ENCODE data around the gene CYTH4. TPM values are rescaled to one million over a fixed set of nuclear protein-coding genes. Genes with fewer than 3 reads are reported as not detected.

Gene CYTH4
- polyA plus RNA-seq, 2 of the 4 experiments (the other 2 are of a cell fraction): 0.05 to 0.10 TPM

DNA sequence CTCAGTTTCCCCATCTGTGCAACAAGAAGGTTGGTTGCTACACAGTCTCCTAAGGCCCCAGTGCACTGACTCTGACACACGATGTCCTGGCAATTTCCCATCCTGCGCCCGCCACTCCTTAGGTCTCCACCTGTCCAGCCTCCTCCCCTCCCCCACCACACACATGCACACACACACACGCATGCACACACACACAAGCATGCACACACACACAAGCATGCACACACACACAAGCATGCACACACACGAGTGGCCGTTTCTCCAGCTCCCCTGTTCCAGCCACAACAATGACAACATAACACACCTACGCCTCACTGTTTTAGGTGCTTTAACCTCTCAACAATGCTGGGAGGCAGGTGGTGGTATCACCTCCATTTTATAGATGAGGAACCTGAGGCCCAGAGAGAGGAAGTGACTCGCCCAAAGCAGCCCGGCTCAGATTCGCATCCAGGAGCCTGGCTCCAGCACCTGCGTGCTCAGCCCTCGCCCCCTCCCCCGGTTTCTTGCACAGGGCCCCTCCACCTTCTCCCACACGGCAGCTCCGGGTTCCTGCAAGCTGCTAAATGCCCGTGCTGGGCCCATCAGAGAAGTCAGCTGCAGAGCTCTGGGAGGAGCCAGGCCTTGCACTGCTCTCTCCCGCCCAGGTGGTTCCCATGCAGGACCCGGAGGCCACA, 13.0 kb downstream of the CYTH4 start:
- ChIA-PET CTCF (interaction anchor here (1.0 to 1.1 kb wide), 3 partner anchors 28 to 215 kb away, joined by 3 to 4 read pairs (median 3); no protein-coding TSS in a partner anchor), POLR2A (no interaction called here)
- H3K4me3 ChIP-seq: no peak overlapping the region
- no peak for TF ChIP-seq MYC (IDR thresholded peaks at IDR 0.05; ENCODE audit: borderline replicate concordance, low read length)
- TF ChIP-seq RARB (CRISPR knock-in tag; IDR thresholded peaks at IDR 0.05): no peak
- TF ChIP-seq FOSL2 (IDR thresholded peaks at IDR 0.05): no peak
- TF ChIP-seq FOSL2 (CRISPR knock-in tag; IDR thresholded peaks at IDR 0.05): no peak
- no peak for TF ChIP-seq CBX2 (IDR thresholded peaks at IDR 0.05; ENCODE audit: borderline replicate concordance, low read depth)
- FAIRE-seq: no peak
- WGBS (ENCODE audit: missing lambda C conversion rate): 84% methylated on average over 11 of the region's 18 CpGs
- H3K27ac ChIP-seq: no peak overlapping the region
- H3K4me1 ChIP-seq: no peaks in the 10 kb centered on the region
- no peak for DNase-seq (ENCODE audit: low read depth in 1 of 2, low spot score in 1 of 2)
- no peak overlapping the region for H3K4me2 ChIP-seq
- ATAC-seq: no peak
- H3K9me3 ChIP-seq: no peaks in the 10 kb centered on the region

DNA sequence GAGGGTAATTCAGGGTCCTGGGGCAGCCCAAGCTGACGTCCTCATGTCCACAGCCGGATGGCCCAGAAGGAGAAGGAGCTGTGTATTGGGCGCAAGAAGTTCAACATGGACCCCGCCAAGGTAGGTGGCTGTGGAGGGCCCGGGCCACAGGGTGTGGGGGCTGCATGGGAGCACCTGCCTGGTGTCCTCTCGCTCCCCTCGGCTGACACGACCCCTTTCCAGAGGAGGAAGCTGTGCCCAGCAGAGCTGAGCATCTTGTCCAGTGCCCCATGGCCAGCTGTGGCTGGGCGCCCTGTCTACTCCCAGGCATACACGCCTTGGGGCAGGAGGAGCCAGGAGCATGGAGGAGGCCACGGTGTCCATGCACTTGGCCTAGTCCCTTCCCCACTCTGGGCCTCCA, 13.6 kb downstream of the CYTH4 start:
- WGBS (ENCODE audit: missing lambda C conversion rate): 82% methylated on average over 7 of the region's 11 CpGs
- ATAC-seq (peak in 1 of 2 experiments; percentile 42; a peak in 3 of 6 replicates), DNase-seq (ENCODE audit: low read depth in 1 of 2, low spot score in 1 of 2) (no peak), FAIRE-seq (no peak)
- H3K27ac ChIP-seq: no peak overlapping the region
- H3K9me3 ChIP-seq: no peaks in the 10 kb centered on the region
- no peak for TF ChIP-seq GATA3 (IDR thresholded peaks at IDR 0.05; ENCODE audit: borderline replicate concordance)
- no peak for TF ChIP-seq REST (IDR thresholded peaks at IDR 0.05)
- no peak for TF ChIP-seq RARB (CRISPR knock-in tag; IDR thresholded peaks at IDR 0.05)
- TF ChIP-seq, protein P1, sequence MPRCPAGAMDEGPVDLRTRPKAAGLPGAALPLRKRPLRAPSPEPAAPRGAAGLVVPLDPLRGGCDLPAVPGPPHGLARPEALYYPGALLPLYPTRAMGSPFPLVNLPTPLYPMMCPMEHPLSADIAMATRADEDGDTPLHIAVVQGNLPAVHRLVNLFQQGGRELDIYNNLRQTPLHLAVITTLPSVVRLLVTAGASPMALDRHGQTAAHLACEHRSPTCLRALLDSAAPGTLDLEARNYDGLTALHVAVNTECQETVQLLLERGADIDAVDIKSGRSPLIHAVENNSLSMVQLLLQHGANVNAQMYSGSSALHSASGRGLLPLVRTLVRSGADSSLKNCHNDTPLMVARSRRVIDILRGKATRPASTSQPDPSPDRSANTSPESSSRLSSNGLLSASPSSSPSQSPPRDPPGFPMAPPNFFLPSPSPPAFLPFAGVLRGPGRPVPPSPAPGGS (IDR thresholded peaks at IDR 0.05): no peak
- no peak for TF ChIP-seq CHD2 (IDR thresholded peaks at IDR 0.05; ENCODE audit: low read length, partially characterized antibody)
- no peak for TF ChIP-seq MAFK (IDR thresholded peaks at IDR 0.05; ENCODE audit: partially characterized antibody)
- TF ChIP-seq MAX (IDR thresholded peaks at IDR 0.05): no peak
- CTCF ChIA-PET: interaction anchor here (0.6 to 1.1 kb wide), 5 partner anchors 20 to 215 kb away, joined by 3 to 4 read pairs (median 3); no protein-coding TSS in a partner anchor
- H3K4me3 ChIP-seq: no peak overlapping the region
- no peaks in the 10 kb centered on the region for H3K4me1 ChIP-seq
- no peak overlapping the region for H3K4me2 ChIP-seq
- POLR2A ChIA-PET: no interaction called here

DNA sequence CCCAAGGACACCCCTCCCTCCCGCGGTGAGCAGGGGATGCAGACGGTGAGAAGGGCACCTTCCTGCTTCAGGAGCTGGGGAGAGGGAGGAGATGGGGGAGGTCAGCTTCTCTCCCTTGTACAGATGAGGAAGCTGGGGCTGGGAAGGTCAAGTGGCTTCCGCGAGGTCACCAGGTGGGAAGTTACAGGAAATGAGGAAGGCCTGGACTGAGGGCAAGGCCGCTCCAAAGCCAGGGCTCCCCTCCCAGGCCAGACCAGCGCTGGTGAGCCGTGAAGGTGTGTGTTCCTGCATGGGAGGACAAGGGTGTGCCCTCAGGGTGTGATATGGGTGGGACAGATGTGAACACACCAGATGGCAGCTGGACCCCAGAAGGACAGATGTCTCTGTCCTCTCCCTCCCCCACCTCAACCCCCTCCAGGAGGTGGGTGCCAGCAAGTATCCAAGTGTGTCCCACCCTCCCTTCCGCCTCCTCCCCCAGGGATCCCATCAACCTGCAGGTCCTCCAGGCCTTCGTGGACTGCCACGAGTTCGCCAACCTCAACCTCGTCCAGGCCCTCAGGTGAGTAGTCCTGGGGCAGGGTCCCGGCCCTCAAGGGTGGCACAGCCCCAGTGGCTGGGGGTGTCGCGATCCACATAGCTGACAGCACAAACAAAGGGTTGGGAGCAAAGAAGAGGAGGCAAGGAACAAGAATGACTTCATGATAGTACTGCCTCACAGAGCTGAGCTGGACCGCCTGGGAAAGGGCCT, 16.6 kb downstream of the CYTH4 start:
- no peak for DNase-seq (ENCODE audit: low read depth in 1 of 2, low spot score in 1 of 2)
- ChIA-PET POLR2A (no interaction called here), CTCF (interaction anchor here (0.8 to 3.6 kb wide), 2 partner anchors 32 to 38 kb away, joined by 3 to 14 read pairs; no protein-coding TSS in a partner anchor)
- Histone ChIP-seq H3K4me1 (peaks cover 10% of the 10 kb centered on the region), H3K9me3 (no peaks in the 10 kb centered on the region), H3K4me3 (no peak overlapping the region), H3K27ac (0 out of 6 replicates have a peak overlapping the region, but pooled peaks of 1 of the 2 experiments have one; percentile 18), H3K4me2 (no peak overlapping the region)
- ATAC-seq: no peak
- FAIRE-seq: no peak
- 85% methylated on average over 10 of the region's 17 CpGs for WGBS (ENCODE audit: missing lambda C conversion rate)
- TF ChIP-seq EHF (CRISPR knock-in tag; IDR thresholded peaks at IDR 0.05): no peak
- no peak for TF ChIP-seq ELK1 (IDR thresholded peaks at IDR 0.05; ENCODE audit: low read depth, low read length)
- no peak for TF ChIP-seq CEBPB (IDR thresholded peaks at IDR 0.05)
- no peak for TF ChIP-seq FOXS1 (CRISPR knock-in tag; IDR thresholded peaks at IDR 0.05)
- TF ChIP-seq EP300 (IDR thresholded peaks at IDR 0.05): no peak
- TF ChIP-seq ZC3H11A (IDR thresholded peaks at IDR 0.05): no peak
- no peak for TF ChIP-seq JUN (IDR thresholded peaks at IDR 0.05)
